ENCODE measurements around the gene KDF1. TPM values are rescaled to one million over a fixed set of nuclear protein-coding genes. Genes with fewer than 3 reads are reported as not detected.

The KDF1 gene
- total RNA-seq, 1 experiment from 2014 or later: 20.5 TPM

DNA sequence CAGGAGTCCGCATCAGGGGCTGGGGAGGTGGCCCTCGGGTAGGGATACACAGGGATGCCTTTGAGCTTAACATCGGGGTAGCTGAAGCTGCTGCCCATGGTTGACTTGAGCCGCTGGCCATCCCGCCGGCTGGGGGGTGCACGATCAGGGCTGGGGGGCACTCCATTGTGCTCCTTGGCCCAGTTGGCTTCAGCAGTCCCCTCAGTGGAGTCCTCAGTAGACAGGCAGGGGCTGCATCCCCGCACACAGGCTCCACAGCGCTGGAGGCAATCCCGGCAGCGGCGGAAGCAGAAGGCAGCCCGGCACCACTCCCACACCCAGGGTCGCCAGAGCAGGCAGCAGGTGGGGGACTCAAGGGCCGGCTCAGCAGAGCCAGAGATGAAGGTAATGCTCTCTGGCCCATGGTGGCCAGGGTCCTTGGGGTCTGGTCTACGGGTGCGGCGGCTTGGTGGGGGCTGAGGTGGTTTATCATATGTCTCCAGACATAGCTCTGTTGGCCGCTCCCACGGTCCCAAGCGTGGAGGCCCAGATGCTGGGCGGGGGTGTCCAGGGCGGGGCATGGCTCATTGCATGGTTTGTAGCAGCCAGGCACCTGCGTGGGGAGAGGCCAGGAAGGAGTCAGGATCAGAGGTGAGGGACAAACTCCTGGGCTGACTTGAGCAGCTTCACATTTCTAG is 8.3 kb downstream of the KDF1 start:
- CTCF ChIA-PET: no interaction called here

DNA sequence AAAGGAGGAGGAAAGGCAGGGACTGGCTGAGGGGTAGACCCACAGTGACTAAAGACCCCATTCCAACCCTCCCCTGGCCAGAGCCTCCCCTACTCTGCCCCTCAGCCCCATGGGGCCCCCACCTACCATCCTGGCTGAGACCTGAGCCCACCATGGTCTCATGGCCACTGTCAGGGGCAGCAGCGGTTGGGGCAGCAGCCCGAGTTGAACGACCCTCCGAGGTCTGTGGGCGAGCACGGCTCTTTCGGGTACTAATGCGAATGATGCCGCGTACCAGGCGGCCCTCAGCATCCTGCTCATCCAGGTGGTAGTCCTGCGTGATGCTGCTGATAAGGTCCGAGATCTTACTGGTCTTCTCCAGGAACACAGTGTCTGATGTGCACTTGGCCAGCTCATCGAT is 9.1 kb downstream of the KDF1 start:
- intact Hi-C loops (cut with micrococcal nuclease; ENCODE audit: unreplicated experiment): no loop called here
- no peak overlapping the region for H3K27ac ChIP-seq
- H3F3A ChIP-seq (ENCODE audit: insufficient read depth, low read depth): peaks cover 34% of the 10 kb centered on the region; the same call in 1 of the 2 replicates
- no peak for TF ChIP-seq EZH2 (IDR thresholded peaks at IDR 0.05; ENCODE audit: low read depth)
- TF ChIP-seq, protein P1, sequence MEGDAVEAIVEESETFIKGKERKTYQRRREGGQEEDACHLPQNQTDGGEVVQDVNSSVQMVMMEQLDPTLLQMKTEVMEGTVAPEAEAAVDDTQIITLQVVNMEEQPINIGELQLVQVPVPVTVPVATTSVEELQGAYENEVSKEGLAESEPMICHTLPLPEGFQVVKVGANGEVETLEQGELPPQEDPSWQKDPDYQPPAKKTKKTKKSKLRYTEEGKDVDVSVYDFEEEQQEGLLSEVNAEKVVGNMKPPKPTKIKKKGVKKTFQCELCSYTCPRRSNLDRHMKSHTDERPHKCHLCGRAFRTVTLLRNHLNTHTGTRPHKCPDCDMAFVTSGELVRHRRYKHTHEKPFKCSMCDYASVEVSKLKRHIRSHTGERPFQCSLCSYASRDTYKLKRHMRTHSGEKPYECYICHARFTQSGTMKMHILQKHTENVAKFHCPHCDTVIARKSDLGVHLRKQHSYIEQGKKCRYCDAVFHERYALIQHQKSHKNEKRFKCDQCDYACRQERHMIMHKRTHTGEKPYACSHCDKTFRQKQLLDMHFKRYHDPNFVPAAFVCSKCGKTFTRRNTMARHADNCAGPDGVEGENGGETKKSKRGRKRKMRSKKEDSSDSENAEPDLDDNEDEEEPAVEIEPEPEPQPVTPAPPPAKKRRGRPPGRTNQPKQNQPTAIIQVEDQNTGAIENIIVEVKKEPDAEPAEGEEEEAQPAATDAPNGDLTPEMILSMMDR (conservative IDR thresholded peaks at IDR 0.05): no peak
- no peak overlapping the region for H2AFZ ChIP-seq
- H3K9me2 ChIP-seq (ENCODE audit: insufficient read depth): no peaks in the 10 kb centered on the region
- H3K9me3 ChIP-seq (ENCODE audit: insufficient read depth, low read depth): no peaks in the 10 kb centered on the region
- no peak for DNase-seq
- CTCF ChIA-PET: no interaction called here
- H3K4me1 ChIP-seq (replicated peaks; ENCODE audit: insufficient read depth): no peaks in the 10 kb centered on the region
- POLR2A ChIA-PET (ENCODE audit: unreplicated experiment): no interaction called here
- H3K27me3 ChIP-seq (ENCODE audit: insufficient read depth, low read depth): no peaks in the 10 kb centered on the region
- BruUV-seq (replicated peaks): no TSS peak
- no peak overlapping the region for H3K4me2 ChIP-seq
- H3K79me2 ChIP-seq (ENCODE audit: low read depth): no peaks in the 10 kb centered on the region
- no peaks in the 10 kb centered on the region for H4K20me1 ChIP-seq (ENCODE audit: insufficient read depth)
- no peak overlapping the region for H3K4me3 ChIP-seq
- 0 out of 2 replicates have a peak, but pooled peaks cover 3% of the 10 kb centered on the region for H3K36me3 ChIP-seq (ENCODE audit: low read depth)

More for the DNA sequence above, 8.3 kb downstream of the KDF1 start:
- TF ChIP-seq EZH2 (IDR thresholded peaks at IDR 0.05; ENCODE audit: low read depth): no peak
- TF ChIP-seq, protein P1 (conservative IDR thresholded peaks at IDR 0.05): no peak
- Histone ChIP-seq H3F3A (ENCODE audit: insufficient read depth, low read depth) (peaks cover 27% of the 10 kb centered on the region; the same call in 1 of the 2 replicates), H3K4me1 (replicated peaks; ENCODE audit: insufficient read depth) (no peaks in the 10 kb centered on the region), H3K27me3 (ENCODE audit: insufficient read depth, low read depth) (no peaks in the 10 kb centered on the region), H3K79me2 (ENCODE audit: low read depth) (no peaks in the 10 kb centered on the region), H3K27ac (no peak overlapping the region), H4K20me1 (ENCODE audit: insufficient read depth) (no peaks in the 10 kb centered on the region), H3K9me2 (ENCODE audit: insufficient read depth) (no peaks in the 10 kb centered on the region), H3K4me2 (no peak overlapping the region), H2AFZ (no peak overlapping the region), H3K9me3 (ENCODE audit: insufficient read depth, low read depth) (no peaks in the 10 kb centered on the region), H3K36me3 (ENCODE audit: low read depth) (0 out of 2 replicates have a peak, but pooled peaks cover 3% of the 10 kb centered on the region), H3K4me3 (no peak overlapping the region)
- POLR2A ChIA-PET (ENCODE audit: unreplicated experiment): no interaction called here
- no TSS peak for BruUV-seq (replicated peaks)
- DNase-seq: no peak
- intact Hi-C loops (cut with micrococcal nuclease; ENCODE audit: unreplicated experiment): no loop called here

DNA sequence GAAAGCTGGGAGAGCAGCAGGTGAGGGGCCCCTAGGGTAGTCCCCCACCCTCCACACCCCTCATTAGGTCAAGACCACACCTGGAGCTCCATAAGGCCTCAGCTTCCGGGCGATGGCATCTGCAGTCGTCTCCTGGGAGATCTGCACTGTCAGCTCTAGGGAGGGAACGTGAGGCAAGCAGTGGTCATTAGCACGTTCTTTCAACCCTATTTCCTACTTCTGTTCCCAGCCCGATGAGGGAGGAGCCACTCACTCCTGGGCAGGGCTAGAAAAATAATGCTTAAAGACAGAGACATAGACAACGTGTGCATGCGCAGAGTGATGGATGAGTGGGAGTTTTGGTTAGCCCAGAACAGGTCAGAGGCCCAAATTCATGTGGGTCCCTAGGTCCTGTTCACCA is 9.7 kb downstream of the KDF1 start:
- Histone ChIP-seq H3K9me2 (ENCODE audit: insufficient read depth) (no peaks in the 10 kb centered on the region), H3K4me1 (replicated peaks; ENCODE audit: insufficient read depth) (no peaks in the 10 kb centered on the region), H4K20me1 (ENCODE audit: insufficient read depth) (no peaks in the 10 kb centered on the region), H3F3A (ENCODE audit: insufficient read depth, low read depth) (peaks cover 39% of the 10 kb centered on the region; the same call in 1 of the 2 replicates), H3K4me2 (no peak overlapping the region), H3K79me2 (ENCODE audit: low read depth) (no peaks in the 10 kb centered on the region), H2AFZ (no peak overlapping the region), H3K27ac (no peak overlapping the region), H3K27me3 (ENCODE audit: insufficient read depth, low read depth) (no peaks in the 10 kb centered on the region), H3K9me3 (ENCODE audit: insufficient read depth, low read depth) (no peaks in the 10 kb centered on the region), H3K4me3 (no peak overlapping the region), H3K36me3 (ENCODE audit: low read depth) (0 out of 2 replicates have a peak, but pooled peaks cover 3% of the 10 kb centered on the region)
- TF ChIP-seq, protein P1 (conservative IDR thresholded peaks at IDR 0.05): no peak
- no TSS peak for BruUV-seq (replicated peaks)
- intact Hi-C loops (cut with micrococcal nuclease; ENCODE audit: unreplicated experiment): no loop called here
- ChIA-PET CTCF (no interaction called here), POLR2A (ENCODE audit: unreplicated experiment) (no interaction called here)
- DNase-seq: no peak

Measured in PC-9 (cell line).